WTC11 (cell line): Measurements from ENCODE around the gene HNRNPM. TPM values are rescaled to one million over a fixed set of nuclear protein-coding genes. Genes with fewer than 3 reads are reported as not detected.

Experiments
- ATAC-seq: fragments of 200-7000 bp; cut with Tn5 transposase; 2 replicates; pipeline ENCODE4 v1.10.0; 2021; ENCODE audit warnings: mild to moderate bottlenecking, moderate library complexity
- CTCF ChIA-PET: fragments of 300-600 bp; sonication (Branson Sonifier 250); formaldehyde crosslinking; loops from one replicate; lab custom pipeline; 2021; ENCODE audit warnings: antibody characterized with exemption; lab: Charles Lee
- POLR2A ChIA-PET: fragments of 350-600 bp; sonication (Branson Sonifier 250); formaldehyde crosslinking; loops from one replicate; lab custom pipeline; 2021; ENCODE audit warnings: antibody characterized with exemption; lab: Charles Lee
- DNase-seq: peaks from one replicate; pipeline ENCODE4 v3.0.0; 2021; ENCODE audit warnings: low spot score
- H3K27ac Mint-ChIP-seq: 2 replicates; pipeline ENCODE4 v1.8.0; 2021; ENCODE audit warnings: mixed read lengths
- H3K27me3 Mint-ChIP-seq: 2 replicates; pipeline ENCODE4 v1.8.0; 2021; ENCODE audit warnings: low read depth, mild to moderate bottlenecking, moderate library complexity, mixed read lengths
- H3K36me3 Mint-ChIP-seq: 2 replicates; pipeline ENCODE4 v1.8.0; 2021; ENCODE audit warnings: mixed read lengths
- H3K4me1 Mint-ChIP-seq: 2 replicates; pipeline ENCODE4 v1.8.0; 2022; ENCODE audit warnings: mixed read lengths
- H3K4me3 Mint-ChIP-seq: 2 replicates; pipeline ENCODE4 v1.8.0; 2021; ENCODE audit warnings: mild to moderate bottlenecking, moderate library complexity, mixed read lengths
- H3K9me3 Mint-ChIP-seq: 2 replicates; pipeline ENCODE4 v1.8.0; 2021; ENCODE audit warnings: mixed read lengths
- ATF6 ChIP-seq: sonication (generic); formaldehyde crosslinking; IDR thresholded peaks from 2 replicates; pipeline ENCODE4 v1.8.1; 2023; ENCODE audit warnings: mild to moderate bottlenecking, missing genetic modification reagents
- CREB1 ChIP-seq: sonication (generic); formaldehyde crosslinking; IDR thresholded peaks from 2 replicates; pipeline ENCODE4 v1.8.0; 2023; ENCODE audit warnings: mild to moderate bottlenecking, missing genetic modification reagents
- ERG ChIP-seq: fragments of 250-450 bp; sonication (Bioruptor Pico); IDR thresholded peaks from 2 replicates; pipeline ENCODE4 v1.8.0; 2021; ENCODE audit warnings: mild to moderate bottlenecking
- ESRRA ChIP-seq: sonication (generic); formaldehyde crosslinking; IDR thresholded peaks from 2 replicates; pipeline ENCODE4 v1.8.1; 2022; ENCODE audit warnings: mild to moderate bottlenecking, missing genetic modification reagents, borderline replicate concordance
- MAX ChIP-seq: sonication (generic); formaldehyde crosslinking; IDR thresholded peaks from 2 replicates; pipeline ENCODE4 v1.8.0; 2022; ENCODE audit warnings: mild to moderate bottlenecking, missing genetic modification reagents
- MXD4 ChIP-seq: fragments of 250-450 bp; sonication (Bioruptor Pico); IDR thresholded peaks from 2 replicates; pipeline ENCODE4 v1.8.0; 2021; ENCODE audit warnings: mild to moderate bottlenecking, moderate library complexity, borderline replicate concordance
- NR1H2 ChIP-seq: sonication (generic); formaldehyde crosslinking; IDR thresholded peaks from 2 replicates; pipeline ENCODE4 v1.9.0; 2021; ENCODE audit warnings: mild to moderate bottlenecking, moderate library complexity, missing genetic modification reagents
- TP53 ChIP-seq: sonication (generic); formaldehyde crosslinking; IDR thresholded peaks from 2 replicates; pipeline ENCODE4 v1.8.1; 2023; ENCODE audit warnings: mild to moderate bottlenecking, missing genetic modification reagents
- ZBTB21 ChIP-seq: sonication (generic); formaldehyde crosslinking; IDR thresholded peaks from 2 replicates; pipeline ENCODE4 v1.8.1; 2023; ENCODE audit warnings: mild to moderate bottlenecking, missing genetic modification reagents, borderline replicate concordance
- ZNF121 ChIP-seq: sonication (generic); formaldehyde crosslinking; IDR thresholded peaks from 2 replicates; pipeline ENCODE4 v1.8.0; 2023; ENCODE audit warnings: missing genetic modification reagents
- ZNF263 ChIP-seq: sonication (generic); formaldehyde crosslinking; IDR thresholded peaks from 2 replicates; pipeline ENCODE4 v1.8.1; 2022; ENCODE audit warnings: low read depth, mild to moderate bottlenecking, moderate library complexity, missing genetic modification reagents
- ZSCAN18 ChIP-seq: fragments of 250-450 bp; sonication (Bioruptor Pico); IDR thresholded peaks from 2 replicates; pipeline ENCODE4 v2.1.2; 2022; ENCODE audit warnings: mild to moderate bottlenecking, moderate library complexity
- total RNA-seq: library from RNA; stranded (reverse); gene quantifications from 3 replicates; pipeline ENCODE4 v1.2.3, GENCODE V29; 2021
- TF ChIP-seq, protein P1 (sequence below): sonication (generic); formaldehyde crosslinking; IDR thresholded peaks from 2 replicates; pipeline ENCODE4 v1.8.1; 2022; ENCODE audit warnings: mild to moderate bottlenecking, moderate library complexity, missing genetic modification reagents
- TF ChIP-seq, protein P2 (sequence below): sonication (generic); formaldehyde crosslinking; IDR thresholded peaks from 2 replicates; pipeline ENCODE4 v1.8.1; 2023; ENCODE audit warnings: mild to moderate bottlenecking, moderate library complexity, missing genetic modification reagents
- TF ChIP-seq, protein P3 (sequence below): fragments of 200-600 bp; IDR thresholded peaks from 2 replicates; pipeline ENCODE4 v1.8.0; 2022; ENCODE audit warnings: antibody characterized with exemption

Gene HNRNPM
- total RNA-seq, 1 experiment from 2014 or later: 416 TPM

GRCh38 chr19:8501981-8502380 lies 57.2 kb downstream of the HNRNPM start:
- H3K36me3 Mint-ChIP-seq: no peaks in the 10 kb centered on the region
- CTCF ChIA-PET: interaction anchor here (0.7 kb wide), 1 partner anchor 77 kb away, joined by 3 read pairs; no protein-coding TSS in a partner anchor
- H3K27me3 Mint-ChIP-seq: no peaks in the 10 kb centered on the region
- POLR2A ChIA-PET: no interaction called here
- H3K27ac Mint-ChIP-seq: no peak overlapping the region
- TF ChIP-seq, protein P1, sequence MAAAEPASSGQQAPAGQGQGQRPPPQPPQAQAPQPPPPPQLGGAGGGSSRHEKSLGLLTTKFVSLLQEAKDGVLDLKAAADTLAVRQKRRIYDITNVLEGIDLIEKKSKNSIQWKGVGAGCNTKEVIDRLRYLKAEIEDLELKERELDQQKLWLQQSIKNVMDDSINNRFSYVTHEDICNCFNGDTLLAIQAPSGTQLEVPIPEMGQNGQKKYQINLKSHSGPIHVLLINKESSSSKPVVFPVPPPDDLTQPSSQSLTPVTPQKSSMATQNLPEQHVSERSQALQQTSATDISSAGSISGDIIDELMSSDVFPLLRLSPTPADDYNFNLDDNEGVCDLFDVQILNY (CRISPR knock-in tag): no peak
- TF ChIP-seq ESRRA: no peak
- no peak for TF ChIP-seq ERG (CRISPR knock-in tag)
- no peak for TF ChIP-seq TP53 (CRISPR knock-in tag)
- no peak for TF ChIP-seq MAX (CRISPR knock-in tag)
- TF ChIP-seq NR1H2: no peak
- TF ChIP-seq, protein P2, sequence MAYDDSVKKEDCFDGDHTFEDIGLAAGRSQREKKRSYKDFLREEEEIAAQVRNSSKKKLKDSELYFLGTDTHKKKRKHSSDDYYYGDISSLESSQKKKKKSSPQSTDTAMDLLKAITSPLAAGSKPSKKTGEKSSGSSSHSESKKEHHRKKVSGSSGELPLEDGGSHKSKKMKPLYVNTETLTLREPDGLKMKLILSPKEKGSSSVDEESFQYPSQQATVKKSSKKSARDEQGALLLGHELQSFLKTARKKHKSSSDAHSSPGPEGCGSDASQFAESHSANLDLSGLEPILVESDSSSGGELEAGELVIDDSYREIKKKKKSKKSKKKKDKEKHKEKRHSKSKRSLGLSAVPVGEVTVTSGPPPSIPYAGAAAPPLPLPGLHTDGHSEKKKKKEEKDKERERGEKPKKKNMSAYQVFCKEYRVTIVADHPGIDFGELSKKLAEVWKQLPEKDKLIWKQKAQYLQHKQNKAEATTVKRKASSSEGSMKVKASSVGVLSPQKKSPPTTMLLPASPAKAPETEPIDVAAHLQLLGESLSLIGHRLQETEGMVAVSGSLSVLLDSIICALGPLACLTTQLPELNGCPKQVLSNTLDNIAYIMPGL: no peak
- no peak for TF ChIP-seq ZNF121 (CRISPR knock-in tag)
- TF ChIP-seq ZSCAN18: no peak
- no peak for TF ChIP-seq ZBTB21 (CRISPR knock-in tag)
- no peak for TF ChIP-seq CREB1 (CRISPR knock-in tag)
- TF ChIP-seq, protein P3, sequence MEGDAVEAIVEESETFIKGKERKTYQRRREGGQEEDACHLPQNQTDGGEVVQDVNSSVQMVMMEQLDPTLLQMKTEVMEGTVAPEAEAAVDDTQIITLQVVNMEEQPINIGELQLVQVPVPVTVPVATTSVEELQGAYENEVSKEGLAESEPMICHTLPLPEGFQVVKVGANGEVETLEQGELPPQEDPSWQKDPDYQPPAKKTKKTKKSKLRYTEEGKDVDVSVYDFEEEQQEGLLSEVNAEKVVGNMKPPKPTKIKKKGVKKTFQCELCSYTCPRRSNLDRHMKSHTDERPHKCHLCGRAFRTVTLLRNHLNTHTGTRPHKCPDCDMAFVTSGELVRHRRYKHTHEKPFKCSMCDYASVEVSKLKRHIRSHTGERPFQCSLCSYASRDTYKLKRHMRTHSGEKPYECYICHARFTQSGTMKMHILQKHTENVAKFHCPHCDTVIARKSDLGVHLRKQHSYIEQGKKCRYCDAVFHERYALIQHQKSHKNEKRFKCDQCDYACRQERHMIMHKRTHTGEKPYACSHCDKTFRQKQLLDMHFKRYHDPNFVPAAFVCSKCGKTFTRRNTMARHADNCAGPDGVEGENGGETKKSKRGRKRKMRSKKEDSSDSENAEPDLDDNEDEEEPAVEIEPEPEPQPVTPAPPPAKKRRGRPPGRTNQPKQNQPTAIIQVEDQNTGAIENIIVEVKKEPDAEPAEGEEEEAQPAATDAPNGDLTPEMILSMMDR: no peak
- DNase-seq: no peak
- no peak for ATAC-seq
- no peaks in the 10 kb centered on the region for H3K9me3 Mint-ChIP-seq
- H3K4me1 Mint-ChIP-seq: peaks cover 11% of the 10 kb centered on the region
- H3K4me3 Mint-ChIP-seq: no peak overlapping the region

DNA sequence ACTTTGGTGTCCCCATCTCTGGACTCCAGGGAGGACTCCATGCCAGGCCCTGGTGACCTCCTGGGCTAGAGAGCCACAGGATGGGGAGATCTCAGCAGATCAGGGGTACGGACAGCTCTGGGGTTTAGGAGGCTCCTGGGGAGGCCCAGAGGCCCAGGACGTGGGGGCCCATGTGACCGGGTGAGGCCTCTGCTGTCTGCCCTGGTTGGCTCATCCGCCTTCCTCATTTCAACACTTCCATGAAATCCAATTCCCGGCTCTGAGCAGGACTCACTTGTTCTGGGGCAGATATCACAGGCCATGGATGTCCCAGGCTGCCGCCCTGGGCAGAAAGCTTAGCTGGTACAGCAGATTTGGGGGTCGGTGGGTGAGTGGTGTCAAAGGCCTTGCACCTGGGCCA lies 58.7 kb downstream of the HNRNPM start:
- POLR2A ChIA-PET: no interaction called here
- DNase-seq (no peak), ATAC-seq (no peak)
- H3K36me3 Mint-ChIP-seq: no peaks in the 10 kb centered on the region
- H3K9me3 Mint-ChIP-seq: no peaks in the 10 kb centered on the region
- CTCF ChIA-PET: interaction anchor here (1.0 to 1.4 kb wide), 2 partner anchors 10 to 77 kb away, joined by 3 to 4 read pairs; partner anchors contain the start of gene ZNF414
- no peak for TF ChIP-seq ATF6
- TF ChIP-seq ZNF263 (CRISPR knock-in tag): no peak
- TF ChIP-seq MXD4 (CRISPR knock-in tag): no peak
- peaks cover 4% of the 10 kb centered on the region; the same call in 1 of the 2 replicates for H3K27me3 Mint-ChIP-seq
- H3K27ac Mint-ChIP-seq: no peak overlapping the region
- no peak overlapping the region for H3K4me3 Mint-ChIP-seq
- peaks cover 11% of the 10 kb centered on the region for H3K4me1 Mint-ChIP-seq
